ENCODE results near the gene XKR8. TPM values are rescaled to one million over a fixed set of nuclear protein-coding genes. Genes with fewer than 3 reads are reported as not detected.

The XKR8 gene
- total RNA-seq, 1 experiment from 2014 or later, result 17.2 TPM

GRCh38 chr1:27970401-27970800 lies 10.6 kb downstream of the XKR8 start:
- H3T11ph ChIP-seq (ENCODE audit: low read length), result no peak overlapping the region
- H3K4me1 ChIP-seq (ENCODE audit: insufficient read depth, low read length), result no peaks in the 10 kb centered on the region
- no peak overlapping the region for H3K14ac ChIP-seq (ENCODE audit: insufficient read depth, low read length)
- no peak overlapping the region for H2BK5ac ChIP-seq (ENCODE audit: insufficient read length, low read length)
- no peak overlapping the region for H3K27ac ChIP-seq (ENCODE audit: insufficient read length, low read depth, low read length)
- no peaks in the 10 kb centered on the region for H3K79me1 ChIP-seq (ENCODE audit: insufficient read depth, low read depth, low read length, poor library complexity, severe bottlenecking)
- TF ChIP-seq CTCF (conservative IDR thresholded peaks at IDR 0.05), result no peak
- H2AK5ac ChIP-seq (ENCODE audit: insufficient read length, low read length), result no peak overlapping the region
- H3K18ac ChIP-seq (ENCODE audit: insufficient read length, low read depth, low read length), result no peak overlapping the region
- no peaks in the 10 kb centered on the region for H3K9me3 Mint-ChIP-seq
- H3K79me2 ChIP-seq (ENCODE audit: insufficient read depth, low read length), result no peaks in the 10 kb centered on the region
- no peaks in the 10 kb centered on the region for H3K27me3 ChIP-seq (ENCODE audit: insufficient read depth, low read length)
- no peak overlapping the region for H3K9ac ChIP-seq (ENCODE audit: extremely low read depth, insufficient read length, low read length)
- H4K91ac ChIP-seq (ENCODE audit: insufficient read length, low read depth, low read length), result no peak overlapping the region
- no peak overlapping the region for H3K27ac Mint-ChIP-seq
- no peaks in the 10 kb centered on the region; the same call in 1 of the 2 replicates for H3K27me3 Mint-ChIP-seq (ENCODE audit: low read depth)
- H2AFZ ChIP-seq (ENCODE audit: low read length), result no peak overlapping the region
- no peak overlapping the region for H2BK20ac ChIP-seq (ENCODE audit: low read depth, low read length, poor library complexity, severe bottlenecking)
- no peak overlapping the region for H4K5ac ChIP-seq (ENCODE audit: insufficient read length, low read depth, low read length)
- no peak overlapping the region for H3K56ac ChIP-seq (ENCODE audit: insufficient read length, low read depth, low read length)
- WGBS (ENCODE audit: extremely low coverage, insufficient read length, low lambda C conversion rate), result no CpG with 5 or more reads among the region's 6 CpGs
- no peak for DNase-seq
- no peaks in the 10 kb centered on the region for H4K20me1 ChIP-seq (ENCODE audit: control insufficient read depth, insufficient read depth, insufficient read length)
- no peaks in the 10 kb centered on the region for H3K23me2 ChIP-seq (ENCODE audit: insufficient read length, low read depth, low read length, poor library complexity, severe bottlenecking)
- no peak overlapping the region for H3K23ac ChIP-seq (ENCODE audit: insufficient read length, low read depth, low read length)
- H3K9me3 ChIP-seq (ENCODE audit: control insufficient read depth, low read depth, low read length), result no peaks in the 10 kb centered on the region
- H2BK120ac ChIP-seq (ENCODE audit: low read depth, low read length, poor library complexity, severe bottlenecking), result no peak overlapping the region
- no peak overlapping the region for H3K4me3 Mint-ChIP-seq
- no peak overlapping the region for H2BK15ac ChIP-seq (ENCODE audit: low read depth, low read length)
- H3K4me2 ChIP-seq (ENCODE audit: insufficient read depth, insufficient read length, low read length), result no peak overlapping the region
- H2BK12ac ChIP-seq (ENCODE audit: insufficient read length, low read depth, low read length), result no peak overlapping the region
- H3K4ac ChIP-seq (ENCODE audit: low read depth, low read length), result no peak overlapping the region
- no peaks in the 10 kb centered on the region for H3K4me1 Mint-ChIP-seq
- H3K36me3 Mint-ChIP-seq (ENCODE audit: insufficient read depth in 1 of 3, low read depth in 3 of 3), result peaks cover 8 to 37% (median 21%) of the 10 kb centered on the region in 3 experiments; a peak in 6 of 7 replicates
- H4K8ac ChIP-seq (replicated peaks; ENCODE audit: insufficient read length, low read depth, low read length), result no peak overlapping the region
